Measurements from ENCODE around the gene DCAF8. TPM values are rescaled to one million over a fixed set of nuclear protein-coding genes. Genes with fewer than 3 reads are reported as not detected.

The DCAF8 gene
- total RNA-seq, 1 donor from 2014 or later, result 130 TPM

DNA sequence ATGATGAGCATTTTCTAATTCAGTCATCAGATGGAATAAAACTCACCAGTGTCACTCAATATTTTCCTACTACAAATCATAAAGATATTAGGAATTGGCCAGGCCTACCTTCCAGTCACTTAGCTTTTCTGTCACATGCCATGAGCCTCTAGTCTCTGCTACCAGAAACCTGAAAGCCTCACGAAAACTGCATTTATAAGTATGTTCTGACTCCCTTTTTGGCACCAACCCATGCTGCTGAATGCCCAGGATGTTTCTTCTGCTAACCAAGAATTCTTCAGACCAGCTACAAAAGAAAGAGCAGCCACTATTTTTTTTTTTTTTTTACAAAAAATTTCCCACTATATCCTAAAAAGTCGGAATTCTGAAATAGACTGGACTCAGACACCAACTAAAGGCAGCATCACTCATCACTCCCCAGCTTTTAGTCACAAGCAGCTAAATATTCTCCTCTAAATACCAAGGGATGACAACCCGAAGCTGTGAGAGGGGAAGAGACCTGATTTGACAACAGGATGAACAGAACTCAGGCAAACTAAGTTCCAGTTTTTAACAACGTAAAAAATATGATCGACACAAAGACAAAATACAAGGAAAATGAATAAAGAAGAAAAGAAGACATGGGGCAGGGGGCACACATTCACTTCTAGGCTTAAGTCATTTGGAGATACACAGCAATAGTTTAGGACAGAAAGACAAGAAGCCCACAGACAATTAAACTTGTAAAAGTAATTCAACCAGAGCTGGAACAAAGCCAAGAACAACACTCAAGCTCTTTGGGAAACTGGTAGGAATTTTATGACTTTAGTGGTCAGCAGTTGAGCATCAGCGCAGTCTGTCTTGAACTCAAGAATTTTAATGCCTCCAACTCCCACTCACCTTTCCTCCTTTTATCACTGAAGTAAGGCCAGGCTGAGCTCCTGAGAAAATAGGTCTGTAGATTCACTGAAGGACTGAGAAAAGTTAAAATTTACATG is 1.7 kb downstream of the DCAF8 start:
- H3K9me3 ChIP-seq, result no peaks in the 10 kb centered on the region
- DNase-seq, result no peak
- peak overlapping the region; percentile 91 for H3K4me3 ChIP-seq
- TF ChIP-seq, protein P1, sequence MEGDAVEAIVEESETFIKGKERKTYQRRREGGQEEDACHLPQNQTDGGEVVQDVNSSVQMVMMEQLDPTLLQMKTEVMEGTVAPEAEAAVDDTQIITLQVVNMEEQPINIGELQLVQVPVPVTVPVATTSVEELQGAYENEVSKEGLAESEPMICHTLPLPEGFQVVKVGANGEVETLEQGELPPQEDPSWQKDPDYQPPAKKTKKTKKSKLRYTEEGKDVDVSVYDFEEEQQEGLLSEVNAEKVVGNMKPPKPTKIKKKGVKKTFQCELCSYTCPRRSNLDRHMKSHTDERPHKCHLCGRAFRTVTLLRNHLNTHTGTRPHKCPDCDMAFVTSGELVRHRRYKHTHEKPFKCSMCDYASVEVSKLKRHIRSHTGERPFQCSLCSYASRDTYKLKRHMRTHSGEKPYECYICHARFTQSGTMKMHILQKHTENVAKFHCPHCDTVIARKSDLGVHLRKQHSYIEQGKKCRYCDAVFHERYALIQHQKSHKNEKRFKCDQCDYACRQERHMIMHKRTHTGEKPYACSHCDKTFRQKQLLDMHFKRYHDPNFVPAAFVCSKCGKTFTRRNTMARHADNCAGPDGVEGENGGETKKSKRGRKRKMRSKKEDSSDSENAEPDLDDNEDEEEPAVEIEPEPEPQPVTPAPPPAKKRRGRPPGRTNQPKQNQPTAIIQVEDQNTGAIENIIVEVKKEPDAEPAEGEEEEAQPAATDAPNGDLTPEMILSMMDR (IDR thresholded peaks at IDR 0.05), result no peak
- intact Hi-C loops (cut with DNase I), result no loop called here
- H3K36me3 ChIP-seq, result peaks cover 8% of the 10 kb centered on the region
- peak overlapping the region; percentile 97 for H3K27ac ChIP-seq
- H3K4me1 ChIP-seq, result peaks cover 43% of the 10 kb centered on the region
- no peak for ATAC-seq
- H3K27me3 ChIP-seq, result no peaks in the 10 kb centered on the region

GRCh38 chr1:160258177-160258798 is 4.1 kb downstream of the DCAF8 start:
- Histone ChIP-seq H3K27ac (no peak overlapping the region), H3K4me1 (peaks cover 43% of the 10 kb centered on the region), H3K4me3 (no peak overlapping the region), H3K9me3 (no peaks in the 10 kb centered on the region), H3K36me3 (peaks cover 13% of the 10 kb centered on the region), H3K27me3 (no peaks in the 10 kb centered on the region)
- DNase-seq, result no peak
- no peak for ATAC-seq
- intact Hi-C loops (cut with DNase I), result loop anchor here (10.0 kb wide), 1 partner anchor 63 kb away; the partner anchor contains the start of gene CASQ1
- TF ChIP-seq, protein P1 (IDR thresholded peaks at IDR 0.05), result no peak

- Histone ChIP-seq H3K9me3 (no peaks in the 10 kb centered on the region), H3K27me3 (no peaks in the 10 kb centered on the region), H3K4me1 (peaks cover 40% of the 10 kb centered on the region), H3K4me3 (no peak overlapping the region), H3K36me3 (peaks cover 13% of the 10 kb centered on the region), H3K27ac (no peak overlapping the region)
- TF ChIP-seq, protein P1 (IDR thresholded peaks at IDR 0.05), result no peak
- ATAC-seq (no peak), DNase-seq (no peak)
- intact Hi-C loops (cut with DNase I), result loop anchor here (10.0 kb wide), 1 partner anchor 63 kb away; the partner anchor contains the start of gene CASQ1
These were observed 4.8 kb downstream of the DCAF8 start for GRCh38 chr1:160257411-160258015.

- no peak for DNase-seq
- Histone ChIP-seq H3K36me3 (peaks cover 13% of the 10 kb centered on the region), H3K4me3 (no peak overlapping the region), H3K27me3 (no peaks in the 10 kb centered on the region), H3K27ac (peak overlapping the region; percentile 8), H3K4me1 (peaks cover 43% of the 10 kb centered on the region), H3K9me3 (no peaks in the 10 kb centered on the region)
- intact Hi-C loops (cut with DNase I), result loop anchor here (10.0 kb wide), 1 partner anchor 62 kb away; the partner anchor contains the start of gene CASQ1
- ATAC-seq, result no peak
- TF ChIP-seq, protein P1 (IDR thresholded peaks at IDR 0.05), result no peak
These were observed 5.8 kb downstream of the DCAF8 start for GRCh38 chr1:160256396-160257046.

GRCh38 chr1:160255781-160256300 is 6.5 kb downstream of the DCAF8 start:
- H3K27ac ChIP-seq, result peak overlapping the region; percentile 8
- ATAC-seq (peak; percentile 63), DNase-seq (no peak)
- H3K4me1 ChIP-seq, result peaks cover 37% of the 10 kb centered on the region
- H3K4me3 ChIP-seq, result no peak overlapping the region
- H3K9me3 ChIP-seq, result no peaks in the 10 kb centered on the region
- peaks cover 13% of the 10 kb centered on the region for H3K36me3 ChIP-seq
- intact Hi-C loops (cut with DNase I), result loop anchor here (10.0 kb wide), 1 partner anchor 61 kb away; the partner anchor contains the start of gene CASQ1
- TF ChIP-seq, protein P1 (IDR thresholded peaks at IDR 0.05), result no peak
- no peaks in the 10 kb centered on the region for H3K27me3 ChIP-seq

Data from upper lobe of right lung (tissue), 1 donor.